ENCODE data around the gene TRIO. TPM values are rescaled to one million over a fixed set of nuclear protein-coding genes. Genes with fewer than 3 reads are reported as not detected.

Gene TRIO
- total RNA-seq, 1 experiment from 2014 or later = 99.6 TPM

- Histone ChIP-seq H3K4me1 (replicated peaks) (peaks cover 38% of the 10 kb centered on the region), H3K27ac (no peak overlapping the region)
- DNase-seq (ENCODE audit: low read depth in 1 of 2, low spot score in 2 of 2) = no peak
Observed at GRCh38 chr5:14408969-14409586, 265.9 kb downstream of the TRIO start.

GRCh38 chr5:14410068-14410393 lies 266.9 kb downstream of the TRIO start:
- Histone ChIP-seq H3K9me3 (replicated peaks) (no peaks in the 10 kb centered on the region), H3K36me3 (peaks cover 89% of the 10 kb centered on the region), H3K27ac (no peak overlapping the region), H3K4me1 (replicated peaks) (peaks cover 44% of the 10 kb centered on the region), H3K4me3 (no peak overlapping the region), H3K27me3 (replicated peaks) (no peaks in the 10 kb centered on the region)
- DNase-seq (ENCODE audit: low read depth in 1 of 2, low spot score in 2 of 2) = no peak

More at GRCh38 chr5:14408969-14409586, 265.9 kb downstream of the TRIO start:
- Histone ChIP-seq H3K4me3 (no peak overlapping the region), H3K36me3 (peaks cover 87% of the 10 kb centered on the region), H3K27me3 (replicated peaks) (no peaks in the 10 kb centered on the region), H3K9me3 (replicated peaks) (no peaks in the 10 kb centered on the region)

- H3K36me3 ChIP-seq = peaks cover 89% of the 10 kb centered on the region
- no peaks in the 10 kb centered on the region for H3K9me3 ChIP-seq (replicated peaks)
- H3K27ac ChIP-seq = no peak overlapping the region
- H3K27me3 ChIP-seq (replicated peaks) = no peaks in the 10 kb centered on the region
- H3K4me1 ChIP-seq (replicated peaks) = peaks cover 44% of the 10 kb centered on the region
- DNase-seq (ENCODE audit: low read depth in 1 of 2, low spot score in 2 of 2) = no peak
- no peak overlapping the region for H3K4me3 ChIP-seq
Observed at GRCh38 chr5:14410394-14411201, 267.5 kb downstream of the TRIO start.

DNA sequence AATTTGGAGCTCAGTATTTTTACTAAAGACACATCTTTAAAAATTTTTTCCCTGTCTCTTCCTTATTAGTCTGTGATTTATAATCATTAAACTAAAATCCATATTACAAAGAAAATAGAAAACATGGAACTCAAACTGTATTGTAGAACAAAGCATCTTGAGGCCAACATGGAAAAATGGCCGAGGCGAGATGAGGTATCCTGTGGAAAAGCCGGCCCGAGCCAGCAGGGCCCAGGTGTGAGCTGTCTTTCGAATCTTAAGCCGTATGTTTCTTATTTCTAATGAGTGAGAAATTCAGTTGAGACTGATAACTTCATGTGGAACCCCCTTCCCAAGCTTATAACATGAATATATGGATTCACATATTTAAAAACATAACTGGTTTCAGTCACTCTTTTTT lies 268.1 kb downstream of the TRIO start:
- peaks cover 39% of the 10 kb centered on the region for H3K4me1 ChIP-seq (replicated peaks)
- no peak overlapping the region for H3K27ac ChIP-seq
- H3K9me3 ChIP-seq (replicated peaks) = no peaks in the 10 kb centered on the region
- H3K36me3 ChIP-seq = peaks cover 87% of the 10 kb centered on the region
- H3K27me3 ChIP-seq (replicated peaks) = no peaks in the 10 kb centered on the region
- DNase-seq (ENCODE audit: low read depth in 1 of 2, low spot score in 2 of 2) = no peak
- no peak overlapping the region for H3K4me3 ChIP-seq

DNA sequence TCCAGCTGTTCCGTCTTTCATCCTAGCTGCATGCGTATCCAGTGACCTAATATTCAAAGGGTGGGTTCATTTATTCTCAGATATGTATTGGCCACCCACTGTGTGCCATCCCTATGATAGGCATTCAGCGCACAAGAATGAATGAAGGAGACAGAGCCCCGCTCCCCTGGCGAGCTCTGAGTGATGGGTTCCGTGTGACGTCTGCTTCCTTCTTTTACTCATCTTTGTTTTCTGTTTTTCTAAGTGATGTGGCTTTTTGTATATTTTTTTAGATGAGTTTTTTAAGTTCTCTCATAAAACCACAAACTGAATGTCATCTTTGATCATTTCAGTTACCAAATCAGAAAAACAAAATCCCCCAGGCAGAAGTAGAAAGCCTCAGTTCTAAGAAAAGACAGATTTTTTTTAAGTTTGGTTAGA lies 270.2 kb downstream of the TRIO start:
- no peaks in the 10 kb centered on the region for H3K27me3 ChIP-seq (replicated peaks)
- peaks cover 83% of the 10 kb centered on the region for H3K36me3 ChIP-seq
- no peaks in the 10 kb centered on the region for H3K9me3 ChIP-seq (replicated peaks)
- no peak overlapping the region for H3K27ac ChIP-seq
- no peak overlapping the region for H3K4me3 ChIP-seq
- peak in 1 of 2 experiments; percentile 67 for DNase-seq (ENCODE audit: low read depth in 1 of 2, low spot score in 2 of 2)
- H3K4me1 ChIP-seq (replicated peaks) = peaks cover 51% of the 10 kb centered on the region

DNA sequence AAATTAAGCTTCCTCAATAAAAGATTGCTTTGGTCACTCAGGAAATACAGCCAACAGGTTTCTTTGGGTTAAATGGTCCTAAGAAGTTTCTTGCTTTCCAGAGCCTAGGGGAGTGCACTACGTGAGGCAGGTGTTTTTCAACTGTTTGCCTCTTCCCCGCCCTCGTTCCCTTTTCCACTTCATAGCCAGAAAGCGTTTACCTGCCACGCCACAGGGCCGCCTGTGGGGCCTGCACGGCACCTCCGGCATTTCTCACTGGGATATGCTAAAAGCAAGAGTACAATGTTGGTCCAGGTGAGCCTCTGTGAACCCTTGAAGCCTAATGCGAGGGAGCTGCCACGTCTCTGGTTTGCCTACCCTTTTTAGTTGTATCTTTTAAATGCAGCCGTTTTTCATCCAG lies 270.9 kb downstream of the TRIO start:
- H3K36me3 ChIP-seq = peaks cover 84% of the 10 kb centered on the region
- no peak overlapping the region for H3K4me3 ChIP-seq
- DNase-seq (ENCODE audit: low read depth in 1 of 2, low spot score in 2 of 2) = no peak
- no peaks in the 10 kb centered on the region for H3K9me3 ChIP-seq (replicated peaks)
- H3K4me1 ChIP-seq (replicated peaks) = peaks cover 58% of the 10 kb centered on the region
- no peaks in the 10 kb centered on the region for H3K27me3 ChIP-seq (replicated peaks)
- no peak overlapping the region for H3K27ac ChIP-seq

DNA sequence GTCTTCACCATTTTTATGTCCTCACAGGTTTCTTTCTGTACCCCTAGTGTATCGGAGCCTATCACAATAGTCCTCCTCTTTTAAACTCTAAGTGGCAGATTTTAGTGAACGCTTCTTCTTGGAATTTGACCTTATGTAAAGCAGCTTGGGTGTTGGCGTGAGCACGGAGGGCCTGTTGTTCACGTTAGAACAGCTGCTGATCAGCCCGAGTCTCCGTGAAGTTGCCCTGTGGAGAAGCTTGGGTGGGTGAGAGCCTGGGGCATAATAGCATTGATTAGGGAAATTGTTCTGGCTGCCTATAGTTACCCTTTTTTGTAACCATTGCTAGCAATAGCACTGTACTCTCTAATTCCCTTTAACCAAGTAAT lies 271.5 kb downstream of the TRIO start:
- Histone ChIP-seq H3K4me3 (no peak overlapping the region), H3K27ac (no peak overlapping the region), H3K4me1 (replicated peaks) (peaks cover 58% of the 10 kb centered on the region), H3K36me3 (peaks cover 84% of the 10 kb centered on the region), H3K27me3 (replicated peaks) (no peaks in the 10 kb centered on the region), H3K9me3 (replicated peaks) (no peaks in the 10 kb centered on the region)
- no peak for DNase-seq (ENCODE audit: low read depth in 1 of 2, low spot score in 2 of 2)

- DNase-seq (ENCODE audit: low read depth in 1 of 2, low spot score in 2 of 2) = no peak
- H3K4me1 ChIP-seq (replicated peaks) = peaks cover 58% of the 10 kb centered on the region
- H3K4me3 ChIP-seq = no peak overlapping the region
- no peaks in the 10 kb centered on the region for H3K9me3 ChIP-seq (replicated peaks)
- H3K36me3 ChIP-seq = peaks cover 85% of the 10 kb centered on the region
- H3K27ac ChIP-seq = no peak overlapping the region
- H3K27me3 ChIP-seq (replicated peaks) = no peaks in the 10 kb centered on the region
Observed at GRCh38 chr5:14415024-14415697, 272.0 kb downstream of the TRIO start.

GRCh38 chr5:14415698-14416074 lies 272.5 kb downstream of the TRIO start:
- no peak overlapping the region for H3K27ac ChIP-seq
- no peaks in the 10 kb centered on the region for H3K9me3 ChIP-seq (replicated peaks)
- no peak overlapping the region for H3K4me3 ChIP-seq
- no peak for DNase-seq (ENCODE audit: low read depth in 1 of 2, low spot score in 2 of 2)
- no peaks in the 10 kb centered on the region for H3K27me3 ChIP-seq (replicated peaks)
- H3K4me1 ChIP-seq (replicated peaks) = peaks cover 58% of the 10 kb centered on the region
- H3K36me3 ChIP-seq = peaks cover 85% of the 10 kb centered on the region

DNA sequence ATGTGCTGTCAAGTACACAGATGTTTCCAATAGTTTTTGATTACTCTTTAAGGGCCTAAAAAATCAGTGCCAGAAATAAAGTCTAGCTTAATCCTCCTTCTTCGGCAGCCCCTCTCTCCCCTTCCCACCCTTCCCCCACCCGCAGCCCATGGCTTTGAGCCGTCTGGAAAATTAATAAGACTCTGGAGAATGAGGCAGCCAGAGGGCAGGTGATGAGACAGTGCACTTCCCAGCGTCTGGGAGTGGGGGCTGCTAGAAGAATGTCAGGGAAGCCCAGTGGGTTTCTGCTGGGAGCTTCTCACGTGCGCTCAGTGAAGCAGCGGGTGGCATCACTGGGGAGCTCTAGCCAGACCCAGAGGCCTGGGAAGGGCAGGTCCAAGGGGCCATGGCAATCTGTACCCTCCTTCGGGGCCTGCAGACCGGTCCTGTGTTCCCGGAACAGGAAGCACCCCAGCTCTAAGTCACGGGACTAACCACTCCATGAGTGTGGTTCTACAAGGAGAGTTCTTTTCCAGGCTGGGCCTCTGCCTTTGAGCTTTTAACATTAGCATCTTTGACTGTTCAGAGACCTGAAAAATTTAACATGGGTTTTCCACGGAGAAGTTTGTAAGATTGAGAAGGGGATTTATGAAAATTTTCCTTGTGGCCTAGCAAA lies 273.6 kb downstream of the TRIO start:
- Histone ChIP-seq H3K27me3 (replicated peaks) (no peaks in the 10 kb centered on the region), H3K27ac (peak overlapping the region; percentile 43), H3K9me3 (replicated peaks) (no peaks in the 10 kb centered on the region), H3K4me1 (replicated peaks) (peaks cover 58% of the 10 kb centered on the region), H3K4me3 (no peak overlapping the region), H3K36me3 (peaks cover 84% of the 10 kb centered on the region)
- no peak for DNase-seq (ENCODE audit: low read depth in 1 of 2, low spot score in 2 of 2)

GRCh38 chr5:14417276-14417730 lies 274.2 kb downstream of the TRIO start:
- no peaks in the 10 kb centered on the region for H3K9me3 ChIP-seq (replicated peaks)
- H3K27ac ChIP-seq = peak overlapping the region; percentile 43
- H3K36me3 ChIP-seq = peaks cover 86% of the 10 kb centered on the region
- no peaks in the 10 kb centered on the region for H3K27me3 ChIP-seq (replicated peaks)
- peaks cover 58% of the 10 kb centered on the region for H3K4me1 ChIP-seq (replicated peaks)
- peak; percentile 64 to 67 for DNase-seq (ENCODE audit: low read depth in 1 of 2, low spot score in 2 of 2)
- no peak overlapping the region for H3K4me3 ChIP-seq

DNA sequence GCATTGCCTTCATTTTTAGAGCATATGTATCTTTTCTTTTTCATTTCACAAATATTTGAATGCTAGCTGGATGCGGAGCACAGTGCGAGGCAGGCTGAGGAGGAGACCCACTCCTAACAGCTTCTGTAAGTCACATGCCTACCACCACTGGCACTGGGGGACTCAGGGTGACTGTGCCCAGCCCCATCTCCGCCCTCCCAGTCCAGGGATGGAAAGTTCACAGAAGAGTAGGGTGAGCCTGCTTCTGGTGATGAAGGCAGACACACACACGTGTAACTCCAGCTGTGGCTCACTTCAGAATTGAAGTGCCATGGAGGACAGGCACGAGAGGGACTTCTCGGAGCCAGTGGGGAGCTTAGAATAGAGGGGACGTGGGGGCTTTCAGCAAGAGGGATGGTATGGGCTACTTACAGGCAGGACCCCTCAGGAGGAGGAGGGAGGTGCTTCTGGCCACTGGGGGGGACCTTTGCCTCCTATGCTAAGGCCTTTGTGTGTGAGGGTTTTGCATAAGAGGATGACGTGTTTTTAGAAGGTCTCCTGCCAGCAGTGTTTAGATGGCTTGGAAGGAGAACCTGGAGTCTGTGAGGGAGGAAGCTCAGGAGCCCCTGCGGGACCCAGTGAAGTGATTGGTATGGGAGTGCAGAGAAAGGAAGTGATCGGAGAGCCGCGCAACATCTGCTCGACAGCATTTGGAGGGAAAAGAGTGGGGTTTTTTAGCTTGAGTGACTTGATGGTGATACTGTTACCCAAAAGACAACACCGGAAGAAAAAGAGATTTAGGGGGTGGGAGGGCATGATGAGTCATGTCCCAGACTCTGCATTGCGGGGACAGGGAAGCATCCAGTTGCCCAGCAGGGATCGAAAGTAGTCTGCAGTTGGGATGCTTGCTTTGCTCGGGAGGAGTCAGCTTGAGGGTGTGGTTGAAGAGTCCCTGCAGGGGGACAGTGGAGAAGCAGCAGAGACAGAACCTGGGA lies 274.9 kb downstream of the TRIO start:
- peak overlapping the region; percentile 43; the same call in 1 of the 2 replicates for H3K27ac ChIP-seq
- no peak for DNase-seq (ENCODE audit: low read depth in 1 of 2, low spot score in 2 of 2)
- H3K9me3 ChIP-seq (replicated peaks) = no peaks in the 10 kb centered on the region
- peaks cover 87% of the 10 kb centered on the region for H3K36me3 ChIP-seq
- no peaks in the 10 kb centered on the region for H3K27me3 ChIP-seq (replicated peaks)
- H3K4me3 ChIP-seq = no peak overlapping the region
- peaks cover 52% of the 10 kb centered on the region for H3K4me1 ChIP-seq (replicated peaks)

GRCh38 chr5:14419686-14420085 lies 276.5 kb downstream of the TRIO start:
- Histone ChIP-seq H3K4me3 (no peak overlapping the region), H3K27me3 (replicated peaks) (no peaks in the 10 kb centered on the region), H3K36me3 (peaks cover 87% of the 10 kb centered on the region), H3K27ac (no peak overlapping the region), H3K9me3 (replicated peaks) (no peaks in the 10 kb centered on the region), H3K4me1 (replicated peaks) (peaks cover 52% of the 10 kb centered on the region)
- no peak for DNase-seq (ENCODE audit: low read depth in 1 of 2, low spot score in 2 of 2)
